Panc1 (cell line): Measurements from ENCODE around the gene KRTAP11-1. TPM values are rescaled to one million over a fixed set of nuclear protein-coding genes. Genes with fewer than 3 reads are reported as not detected.

ENCODE experiments used
- ATAC-seq: fragments of 200-7000 bp; cut with Tn5 transposase; 2 replicates; pipeline ENCODE4 v1.9.1; 2020; ENCODE audit warnings: mild to moderate bottlenecking, moderate library complexity
- Bru-seq: library from RNA; stranded (reverse); fragments of 400-500 nt; gene quantifications from one replicate; lab custom pipeline; 2021; lab: Mats Ljungman, UMichigan
- BruChase-seq, 2 experiments: library from RNA; stranded (reverse); fragments of 400-500 nt; gene quantifications; one replicate each; lab custom pipeline; 2021; lab: Mats Ljungman, UMichigan
- BruUV-seq: library from RNA; stranded (reverse); fragments of 400-500 nt; replicated peaks from 2 replicates; lab custom pipeline; 2021; lab: Mats Ljungman, UMichigan
- CTCF ChIA-PET: fragments of 300-600 bp; sonication (Branson Sonifier 250); formaldehyde crosslinking; loops from one replicate; lab custom pipeline; 2022; ENCODE audit warnings: antibody characterized with exemption; lab: Charles Lee
- POLR2A ChIA-PET: fragments of 300-600 bp; sonication (Branson Sonifier 250); formaldehyde crosslinking; loops from one replicate; lab custom pipeline; 2022; ENCODE audit warnings: antibody characterized with exemption; lab: Charles Lee
- DNase-seq: peaks from one replicate; pipeline ENCODE4 v3.0.0-alpha.2; 2010; ENCODE audit warnings: low read depth, low spot score
- H3K27ac ChIP-seq: 2 replicates; pipeline ENCODE4 v1.5.1; 2011; ENCODE audit warnings: mild to moderate bottlenecking, low read length, inconsistent platforms
- H3K27me3 ChIP-seq: fragments of 200-500 bp; sonication (Bioruptor generic); 2 replicates; pipeline ENCODE4 v1.6.0; 2014; ENCODE audit warnings: low read length, inconsistent platforms; ENCODE audit not compliant: control insufficient read depth, insufficient read depth
- H3K36me3 ChIP-seq: fragments of 200-500 bp; sonication (Bioruptor generic); 2 replicates; pipeline ENCODE4 v1.5.1; 2014; ENCODE audit warnings: inconsistent platforms, mild to moderate bottlenecking, low read length, moderate library complexity; ENCODE audit not compliant: control insufficient read depth, insufficient read depth
- H3K4me1 ChIP-seq: 2 replicates; pipeline ENCODE4 v1.5.1; 2011; ENCODE audit warnings: inconsistent platforms, mild to moderate bottlenecking, low read length, moderate library complexity; ENCODE audit not compliant: control insufficient read depth, insufficient read depth
- H3K4me3 ChIP-seq, 2 experiments: 2 replicates each; pipeline ENCODE4 v1.5.1; 2011 to 2012; ENCODE audit warnings: low read depth in 2 of 2, low read length in 2 of 2, mild to moderate bottlenecking in 2 of 2, inconsistent platforms in 1 of 2, moderate library complexity in 1 of 2
- H3K9me3 ChIP-seq: fragments of 200-500 bp; sonication (Bioruptor generic); 2 replicates; pipeline ENCODE4 v1.5.1; 2014; ENCODE audit warnings: low read depth, mild to moderate bottlenecking, inconsistent platforms, low read length, moderate library complexity; ENCODE audit not compliant: control insufficient read depth, insufficient read depth
- POLR2AphosphoS5 ChIP-seq: IDR thresholded peaks from 2 replicates; pipeline ENCODE4 v1.6.1; 2012; ENCODE audit warnings: mild to moderate bottlenecking, low read depth, low read length, moderate library complexity
- SIN3A ChIP-seq: IDR thresholded peaks from 2 replicates; pipeline ENCODE4 v1.6.1; 2012; ENCODE audit warnings: low read depth, mild to moderate bottlenecking, low read length, moderate library complexity, borderline replicate concordance; ENCODE audit not compliant: insufficient read depth
- TCF7L2 ChIP-seq: IDR thresholded peaks from 2 replicates; pipeline ENCODE4 v1.6.1; 2011; ENCODE audit warnings: mild to moderate bottlenecking, low read depth, low read length, inconsistent platforms
- in situ Hi-C: cut with HindIII; loops from 2 replicates; pipeline ENCODE4 v1.10.0; 2016; ENCODE audit warnings: low sequenced_read_pairs, low pct_unique_long_range_greater_than_20kb
- intact Hi-C: fragments of 100-400 bp; cut with micrococcal nuclease; formaldehyde crosslinking; loops from one replicate; pipeline ENCODE4 v1.10.0; 2022; ENCODE audit not compliant: unreplicated experiment
- long read RNA-seq: library from polyadenylated mRNA; unstranded; transcript quantifications from one replicate; pipeline ENCODE4 v2.0.0, GENCODE V29; 2021; ENCODE audit not compliant: unreplicated experiment
- polyA plus RNA-seq: library from polyadenylated mRNA; unstranded; fragments of >200 nt; gene quantifications from one replicate; pipeline ENCODE4 v1.2.1, GENCODE V29; 2012; ENCODE audit warnings: missing spikeins; ENCODE audit not compliant: insufficient read length
- total RNA-seq: library from RNA; stranded (reverse); gene quantifications from one replicate; pipeline ENCODE4 v1.2.1, GENCODE V29; 2021; ENCODE audit not compliant: unreplicated experiment
- TF ChIP-seq, protein P1 (sequence below): fragments of 450-650 bp; IDR thresholded peaks from 2 replicates; pipeline ENCODE4 v1.5.1; 2017; ENCODE audit warnings: mild to moderate bottlenecking
- TF ChIP-seq, protein P2 (sequence below), 2 experiments: IDR thresholded peaks; 2 replicates each; pipeline ENCODE4 v1.6.1; 2011 to 2012; ENCODE audit warnings: low read depth in 2 of 2, control low read depth in 1 of 2, low read length in 1 of 2, mild to moderate bottlenecking in 1 of 2, moderate library complexity in 1 of 2; ENCODE audit not compliant: insufficient read depth in 1 of 2

Gene KRTAP11-1
- total RNA-seq = not detected
- polyA plus RNA-seq = not detected
- not detected for Bru-seq, nascent RNA
- BruChase-seq, experiment 1, labeled RNA remaining after a 2-hour chase = not detected
- BruChase-seq, experiment 2, labeled RNA remaining after a 6-hour chase = not detected
- long read RNA-seq = 0 reads

- intact Hi-C loops = no loop called here
- in situ Hi-C loops = no loop called here
Measured at GRCh38 chr21:30881480-30881879, at the start of gene KRTAP11-1. TSS of gene KRTAP11-1 (minus strand) at chr21:30881580. CDS start at chr21:30881524, 56 bp downstream.

GRCh38 chr21:30924146-30924700, 42.8 kb upstream of the KRTAP11-1 start:
- BruUV-seq = no TSS peak
- H3K27ac ChIP-seq = no peak overlapping the region
- no peak overlapping the region for H3K4me3 ChIP-seq
- no peaks in the 10 kb centered on the region for H3K36me3 ChIP-seq
- no peaks in the 10 kb centered on the region for H3K9me3 ChIP-seq
- ChIA-PET CTCF (no interaction called here), POLR2A (no interaction called here)
- intact Hi-C loops = no loop called here
- DNase-seq (no peak), ATAC-seq (no peak)
- no peaks in the 10 kb centered on the region for H3K27me3 ChIP-seq
- H3K4me1 ChIP-seq = no peaks in the 10 kb centered on the region
- no peak for TF ChIP-seq POLR2AphosphoS5
- TF ChIP-seq SIN3A = no peak
- no peak for TF ChIP-seq TCF7L2
- TF ChIP-seq, protein P1, sequence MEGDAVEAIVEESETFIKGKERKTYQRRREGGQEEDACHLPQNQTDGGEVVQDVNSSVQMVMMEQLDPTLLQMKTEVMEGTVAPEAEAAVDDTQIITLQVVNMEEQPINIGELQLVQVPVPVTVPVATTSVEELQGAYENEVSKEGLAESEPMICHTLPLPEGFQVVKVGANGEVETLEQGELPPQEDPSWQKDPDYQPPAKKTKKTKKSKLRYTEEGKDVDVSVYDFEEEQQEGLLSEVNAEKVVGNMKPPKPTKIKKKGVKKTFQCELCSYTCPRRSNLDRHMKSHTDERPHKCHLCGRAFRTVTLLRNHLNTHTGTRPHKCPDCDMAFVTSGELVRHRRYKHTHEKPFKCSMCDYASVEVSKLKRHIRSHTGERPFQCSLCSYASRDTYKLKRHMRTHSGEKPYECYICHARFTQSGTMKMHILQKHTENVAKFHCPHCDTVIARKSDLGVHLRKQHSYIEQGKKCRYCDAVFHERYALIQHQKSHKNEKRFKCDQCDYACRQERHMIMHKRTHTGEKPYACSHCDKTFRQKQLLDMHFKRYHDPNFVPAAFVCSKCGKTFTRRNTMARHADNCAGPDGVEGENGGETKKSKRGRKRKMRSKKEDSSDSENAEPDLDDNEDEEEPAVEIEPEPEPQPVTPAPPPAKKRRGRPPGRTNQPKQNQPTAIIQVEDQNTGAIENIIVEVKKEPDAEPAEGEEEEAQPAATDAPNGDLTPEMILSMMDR = no peak
- TF ChIP-seq, protein P2, sequence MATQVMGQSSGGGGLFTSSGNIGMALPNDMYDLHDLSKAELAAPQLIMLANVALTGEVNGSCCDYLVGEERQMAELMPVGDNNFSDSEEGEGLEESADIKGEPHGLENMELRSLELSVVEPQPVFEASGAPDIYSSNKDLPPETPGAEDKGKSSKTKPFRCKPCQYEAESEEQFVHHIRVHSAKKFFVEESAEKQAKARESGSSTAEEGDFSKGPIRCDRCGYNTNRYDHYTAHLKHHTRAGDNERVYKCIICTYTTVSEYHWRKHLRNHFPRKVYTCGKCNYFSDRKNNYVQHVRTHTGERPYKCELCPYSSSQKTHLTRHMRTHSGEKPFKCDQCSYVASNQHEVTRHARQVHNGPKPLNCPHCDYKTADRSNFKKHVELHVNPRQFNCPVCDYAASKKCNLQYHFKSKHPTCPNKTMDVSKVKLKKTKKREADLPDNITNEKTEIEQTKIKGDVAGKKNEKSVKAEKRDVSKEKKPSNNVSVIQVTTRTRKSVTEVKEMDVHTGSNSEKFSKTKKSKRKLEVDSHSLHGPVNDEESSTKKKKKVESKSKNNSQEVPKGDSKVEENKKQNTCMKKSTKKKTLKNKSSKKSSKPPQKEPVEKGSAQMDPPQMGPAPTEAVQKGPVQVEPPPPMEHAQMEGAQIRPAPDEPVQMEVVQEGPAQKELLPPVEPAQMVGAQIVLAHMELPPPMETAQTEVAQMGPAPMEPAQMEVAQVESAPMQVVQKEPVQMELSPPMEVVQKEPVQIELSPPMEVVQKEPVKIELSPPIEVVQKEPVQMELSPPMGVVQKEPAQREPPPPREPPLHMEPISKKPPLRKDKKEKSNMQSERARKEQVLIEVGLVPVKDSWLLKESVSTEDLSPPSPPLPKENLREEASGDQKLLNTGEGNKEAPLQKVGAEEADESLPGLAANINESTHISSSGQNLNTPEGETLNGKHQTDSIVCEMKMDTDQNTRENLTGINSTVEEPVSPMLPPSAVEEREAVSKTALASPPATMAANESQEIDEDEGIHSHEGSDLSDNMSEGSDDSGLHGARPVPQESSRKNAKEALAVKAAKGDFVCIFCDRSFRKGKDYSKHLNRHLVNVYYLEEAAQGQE (IDR thresholded peaks at IDR 0.05; ENCODE audit: insufficient read depth in 1 of 2, low read depth in 2 of 2, low read length in 1 of 2) = no peak
- in situ Hi-C loops = no loop called here

More at GRCh38 chr21:30881480-30881879, at the start of gene KRTAP11-1:
- no peaks in the 10 kb centered on the region for H3K27me3 ChIP-seq
- ChIA-PET POLR2A (no interaction called here), CTCF (no interaction called here)
- no peak within 1 kb of the TSS for H3K27ac ChIP-seq
- TF ChIP-seq TCF7L2 (no peak), SIN3A (no peak), POLR2AphosphoS5 (no peak)
- TF ChIP-seq, protein P2 (IDR thresholded peaks at IDR 0.05; ENCODE audit: insufficient read depth in 1 of 2, low read depth in 2 of 2, low read length in 1 of 2) = no peak
- TF ChIP-seq, protein P1 = no peak
- ATAC-seq = no peak
- no peaks in the 10 kb centered on the region for H3K9me3 ChIP-seq
- DNase-seq = no peak
- no peaks in the 10 kb centered on the region for H3K36me3 ChIP-seq
- no peaks in the 10 kb centered on the region for H3K4me1 ChIP-seq
- BruUV-seq = no TSS peak
- H3K4me3 ChIP-seq = no peak within 1 kb of the TSS
